Measurements from ENCODE around the gene CPA5. TPM values are rescaled to one million over a fixed set of nuclear protein-coding genes. Genes with fewer than 3 reads are reported as not detected.

Gene CPA5
- total and polyA plus RNA-seq, 9 of the 15 experiments (the other 6 are each of a cell fraction or from before 2014, with no cell fraction given), result 0.13 to 2.4 (median 0.91) TPM

GRCh38 chr7:130381468-130382312, 37.1 kb downstream of the CPA5 start (continued):
- peak; percentile 44; the same call in 1 of the 2 replicates for TF ChIP-seq MGA (IDR thresholded peaks at IDR 0.05)
- TF ChIP-seq POLR2B (IDR thresholded peaks at IDR 0.05; ENCODE audit: low read depth, partially characterized antibody), result no peak
- peak; percentile 61; the same call in 1 of the 2 replicates for TF ChIP-seq ZNF511 (CRISPR knock-in tag; IDR thresholded peaks at IDR 0.05)
- peak in 1 of 2 experiments; percentile 37; a peak in 2 of 4 replicates for TF ChIP-seq RAD21 (CRISPR knock-in tag; conservative IDR thresholded peaks at IDR 0.05 in 1 of 2, IDR thresholded peaks at IDR 0.05 in 1 of 2)
- no peak for TF ChIP-seq RBBP5 (IDR thresholded peaks at IDR 0.05; ENCODE audit: borderline replicate concordance, insufficient read depth, low read length, poor library complexity, severe bottlenecking)
- no peak for TF ChIP-seq HIVEP1 (CRISPR knock-in tag; IDR thresholded peaks at IDR 0.05)
- no peak for TF ChIP-seq ZNF217 (CRISPR knock-in tag; IDR thresholded peaks at IDR 0.05)
- no peak for TF ChIP-seq FOXA3 (CRISPR knock-in tag; conservative IDR thresholded peaks at IDR 0.05 in 1 of 2, IDR thresholded peaks at IDR 0.05 in 1 of 2)
- no peak for TF ChIP-seq ZNF551 (CRISPR knock-in tag; IDR thresholded peaks at IDR 0.05)
- TF ChIP-seq WHSC1 (IDR thresholded peaks at IDR 0.05; ENCODE audit: low read length), result no peak
- no peak for TF ChIP-seq TFAM (CRISPR knock-in tag; conservative IDR thresholded peaks at IDR 0.05)
- no peak for TF ChIP-seq ZBTB2 (IDR thresholded peaks at IDR 0.05)

Data from K562 (cell line).